Hepatic stellate cell (primary cell): ENCODE data around the gene HNMT.
"Not testable (repeated sequence)": the region's sequence is repeated elsewhere in the genome, so short reads cannot be mapped to it uniquely, and the experiment has no call there.

Experiments
- DNase-seq: peaks from one replicate; pipeline ENCODE4 v3.0.0; 2011; ENCODE audit warnings: low spot score

HNMT gene

GRCh38 chr2:137975280-137976271, 11.3 kb downstream of the HNMT start:
- DNase-seq: no peak

- DNase-seq: no peak
Observed at GRCh38 chr2:137976274-137976673, 12.0 kb downstream of the HNMT start.

GRCh38 chr2:137977790-137978189, 13.5 kb downstream of the HNMT start:
- DNase-seq: no peak

DNA sequence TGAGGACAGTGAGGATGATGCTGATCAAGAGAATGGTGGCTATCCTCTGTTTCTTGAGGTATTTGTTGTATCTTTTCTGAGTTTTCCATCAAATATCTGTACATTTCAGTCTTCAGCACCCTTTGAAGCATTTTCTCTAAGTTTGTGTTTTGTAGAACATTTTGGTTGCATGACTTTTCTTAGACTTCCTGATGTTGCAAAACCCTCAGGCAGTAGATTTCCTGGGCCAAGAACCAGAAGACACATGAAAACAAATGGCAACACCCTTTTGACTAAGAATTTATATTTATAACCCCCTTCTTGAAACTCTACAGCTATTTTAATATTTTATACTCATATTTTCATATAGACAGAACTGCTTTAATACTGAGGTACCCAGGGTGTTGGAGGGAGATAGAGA, 16.2 kb downstream of the HNMT start:
- no peak for DNase-seq

DNA sequence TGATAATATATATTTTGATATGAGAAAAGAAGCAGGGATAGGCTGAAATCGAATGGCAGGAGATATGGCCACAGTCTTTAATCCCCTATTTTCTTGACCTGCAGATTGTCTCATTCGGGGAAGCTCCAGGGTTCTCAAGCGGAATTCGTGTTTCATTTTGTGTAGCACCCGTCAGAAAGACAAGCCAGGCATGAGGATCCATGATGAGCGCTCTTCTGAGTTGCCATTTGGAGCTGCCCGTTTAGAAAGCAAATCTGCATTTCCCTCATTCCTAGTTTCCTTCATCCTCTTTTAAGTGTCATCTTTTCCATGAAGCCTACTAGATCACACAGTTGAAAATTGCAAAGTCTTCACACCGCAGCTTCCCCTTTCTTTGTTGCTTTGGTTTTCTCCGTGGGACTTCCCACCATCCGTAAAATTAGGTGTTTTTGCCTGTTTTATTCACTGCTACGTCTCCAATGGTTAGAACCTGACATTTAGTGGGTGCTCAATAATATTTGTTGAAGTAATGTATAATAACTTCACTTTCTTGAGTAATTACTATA, 16.9 kb downstream of the HNMT start:
- no peak for DNase-seq

DNA sequence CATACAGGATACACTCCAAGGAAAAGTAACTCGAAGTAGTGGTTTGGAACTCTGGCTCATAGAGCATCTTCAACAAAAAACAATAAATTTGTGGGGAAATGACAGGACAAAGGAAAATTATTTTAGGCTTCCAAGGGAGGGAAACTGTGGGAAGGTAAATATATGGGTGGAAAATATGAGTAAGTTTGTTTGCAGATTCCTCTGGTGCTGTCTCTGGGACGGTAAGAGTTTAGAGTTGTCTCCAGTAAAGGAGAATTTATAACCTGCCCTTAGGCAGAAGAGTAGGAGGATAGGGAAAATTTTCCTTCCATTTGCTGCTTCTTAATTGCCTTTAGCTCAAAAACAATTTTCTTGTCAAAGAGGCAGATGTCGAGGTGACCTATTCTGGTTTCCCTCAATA, 19.3 kb downstream of the HNMT start:
- DNase-seq: no peak

DNA sequence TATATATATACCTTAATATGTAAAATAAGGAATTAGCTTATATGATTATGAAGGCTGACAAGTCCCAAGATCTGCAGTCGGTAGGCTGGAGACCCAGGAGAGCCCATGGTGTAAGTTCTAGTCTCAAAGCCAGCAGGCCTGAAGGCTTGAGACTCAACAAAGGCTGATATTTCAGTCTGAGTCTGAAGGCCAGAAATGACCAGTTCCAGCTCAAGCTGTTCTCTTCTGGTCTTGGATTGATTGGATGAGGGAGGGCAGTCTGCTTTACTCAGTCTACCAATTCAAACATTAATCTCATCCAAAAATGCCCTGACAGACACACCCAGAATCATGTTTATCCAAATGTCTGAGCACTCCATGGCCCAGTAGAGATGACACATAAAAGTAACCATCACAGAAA, 22.0 kb downstream of the HNMT start:
- DNase-seq: no peak

- no peak for DNase-seq
Observed at GRCh38 chr2:137987011-137987410, 22.7 kb downstream of the HNMT start.

GRCh38 chr2:137991078-137991477, 26.8 kb downstream of the HNMT start:
- no peak for DNase-seq

- DNase-seq: no peak
Observed at GRCh38 chr2:137992039-137992646, 27.9 kb downstream of the HNMT start.

- not testable (repeated sequence) for DNase-seq
Observed at GRCh38 chr2:137993715-137994476, 29.6 kb downstream of the HNMT start.

DNA sequence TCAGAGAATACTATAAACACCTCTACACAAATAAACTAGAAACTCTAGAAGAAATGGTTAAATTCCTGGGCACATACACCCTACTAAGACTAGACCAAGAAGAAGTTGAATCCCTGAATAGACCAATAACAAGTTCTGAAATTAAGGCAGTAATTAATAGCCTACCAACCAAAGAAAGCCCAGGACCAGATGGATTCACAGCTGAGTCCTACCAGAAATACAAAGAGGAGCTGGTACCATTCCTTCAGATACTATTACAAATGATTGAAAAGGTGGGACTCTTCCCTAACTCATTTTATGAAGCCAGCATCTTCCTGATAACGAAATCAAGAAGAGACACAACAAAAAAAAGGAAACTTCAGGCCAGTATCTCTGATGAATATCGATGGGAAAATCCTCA, 31.1 kb downstream of the HNMT start:
- not testable (repeated sequence) for DNase-seq

GRCh38 chr2:137996158-137996557, 31.9 kb downstream of the HNMT start:
- not testable (repeated sequence) for DNase-seq

GRCh38 chr2:137997733-137998132, 33.5 kb downstream of the HNMT start:
- DNase-seq: no peak

DNA sequence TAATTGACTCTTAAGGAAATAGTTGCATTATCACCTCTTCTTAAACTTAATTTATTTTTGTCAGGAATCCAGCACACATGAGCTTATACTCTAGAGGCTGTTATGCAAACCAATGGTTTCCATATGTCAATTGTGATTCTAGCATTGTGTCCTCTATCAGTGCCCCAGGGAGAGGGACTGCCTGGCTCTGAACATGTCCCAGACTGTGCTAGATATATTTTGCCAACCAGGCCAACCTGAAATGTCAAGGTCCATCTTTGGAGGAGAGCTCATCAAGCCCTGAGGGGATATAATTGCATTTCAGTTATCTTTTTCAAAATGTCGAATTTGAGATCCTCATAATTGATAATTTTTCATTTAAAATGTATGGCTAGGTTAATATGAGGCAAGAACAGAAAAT, 34.2 kb downstream of the HNMT start:
- no peak for DNase-seq

DNA sequence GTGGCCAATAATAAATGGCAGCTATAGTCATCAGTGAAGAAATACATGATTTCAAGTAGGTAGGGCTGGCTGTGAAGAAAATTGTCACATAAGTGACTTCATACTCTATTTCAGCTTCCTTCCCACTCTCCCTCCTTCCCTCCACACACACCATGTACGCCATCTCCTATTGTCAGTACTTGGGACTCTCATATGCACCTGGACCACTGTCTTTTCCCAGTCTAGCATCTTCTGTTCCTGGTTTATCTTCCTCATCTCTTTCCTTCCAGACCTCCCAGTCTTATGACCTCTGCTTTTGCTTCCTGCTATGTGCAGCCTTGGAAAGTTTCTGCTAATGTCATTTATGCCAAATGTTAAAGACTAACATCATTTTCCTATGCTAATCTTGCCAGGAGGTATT, 35.0 kb downstream of the HNMT start:
- DNase-seq: no peak

- DNase-seq: no peak
Observed at GRCh38 chr2:138000009-138000408, 35.7 kb downstream of the HNMT start.

DNA sequence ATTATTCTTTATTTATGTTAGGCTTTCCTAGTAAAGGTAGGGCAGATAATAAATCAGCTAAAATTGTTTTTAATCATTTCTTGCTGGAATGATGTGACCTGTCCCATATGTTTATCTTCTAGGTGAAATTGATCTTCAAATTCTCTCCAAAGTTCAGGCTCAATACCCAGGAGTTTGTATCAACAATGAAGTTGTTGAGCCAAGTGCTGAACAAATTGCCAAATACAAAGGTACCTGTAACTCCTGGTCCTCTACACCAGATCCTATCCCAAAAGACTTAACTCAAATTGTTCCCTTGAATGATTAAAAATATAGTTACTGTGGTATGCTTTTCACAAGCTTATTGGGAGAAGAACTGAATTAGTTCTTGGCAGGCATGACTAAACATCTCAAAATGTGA, 36.5 kb downstream of the HNMT start:
- DNase-seq: no peak

DNA sequence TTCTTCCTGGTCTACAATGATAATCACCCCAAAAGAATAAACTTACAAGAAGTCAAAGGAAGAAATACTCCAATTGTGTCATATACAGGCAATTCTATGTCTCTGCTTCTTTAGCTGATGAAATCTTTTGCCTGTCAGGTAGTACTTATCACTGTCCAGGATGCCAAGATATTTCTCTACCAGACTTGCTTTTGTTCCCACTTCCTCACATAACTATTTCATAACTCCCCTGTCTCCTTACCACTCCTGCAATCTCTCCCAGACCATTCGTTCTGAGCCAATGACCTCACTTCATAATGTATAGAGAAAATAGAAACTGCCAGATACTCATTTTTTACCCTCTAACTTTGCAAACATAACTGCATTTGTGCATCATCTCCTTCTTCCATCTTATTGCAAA, 39.1 kb downstream of the HNMT start:
- no peak for DNase-seq

DNA sequence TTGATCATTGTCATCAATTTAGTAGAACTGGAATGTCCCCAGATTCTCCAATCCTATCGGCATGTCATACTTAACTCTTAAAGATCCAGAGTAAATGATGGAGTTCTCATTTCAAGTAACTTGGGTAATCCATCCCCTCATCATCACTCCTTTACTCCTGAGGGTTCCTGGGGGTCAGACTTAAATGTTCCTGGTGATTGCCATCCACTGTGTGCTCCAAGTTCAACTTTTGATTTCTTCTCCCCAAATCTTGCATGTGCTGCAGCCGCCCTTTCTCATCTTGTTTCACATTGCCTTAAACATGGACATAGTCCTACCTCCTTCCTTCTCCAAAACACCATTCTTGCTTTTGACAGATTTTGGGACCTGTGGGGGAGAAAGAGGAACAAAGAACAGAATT, 43.2 kb downstream of the HNMT start:
- no peak for DNase-seq

DNA sequence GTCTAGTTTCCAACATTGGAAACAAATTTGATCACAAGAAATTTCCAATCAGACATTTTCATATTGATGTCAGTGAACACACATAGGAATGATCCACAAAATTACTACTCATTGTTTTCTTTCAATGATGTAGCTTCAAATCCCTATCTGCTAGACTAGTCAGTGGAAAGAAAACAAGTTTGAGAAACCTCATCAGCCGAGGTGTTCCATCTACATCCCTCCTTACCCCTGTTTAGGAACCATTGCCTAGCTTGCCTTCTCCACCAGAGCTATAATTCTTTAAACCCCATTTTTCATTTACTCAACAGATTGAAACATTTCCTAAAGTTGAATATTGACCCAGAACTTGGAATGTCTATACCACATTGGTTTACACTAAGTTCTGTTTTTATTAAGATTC, 45.3 kb downstream of the HNMT start:
- DNase-seq: no peak

- DNase-seq: no peak
Observed at GRCh38 chr2:138010890-138011289, 46.6 kb downstream of the HNMT start.
